Islet precursor cell (in vitro differentiated cells): ENCODE data around the gene SHISA9.

Experiments used
- DNase-seq: peaks from one replicate; pipeline ENCODE4 v3.0.0-alpha.2; 2018

Gene SHISA9

GRCh38 chr16:13030769-13031168 lies 129.4 kb downstream of the SHISA9 start:
- DNase-seq, result no peak

- DNase-seq, result no peak
These were observed 131.5 kb downstream of the SHISA9 start for GRCh38 chr16:13032911-13033310.

DNA sequence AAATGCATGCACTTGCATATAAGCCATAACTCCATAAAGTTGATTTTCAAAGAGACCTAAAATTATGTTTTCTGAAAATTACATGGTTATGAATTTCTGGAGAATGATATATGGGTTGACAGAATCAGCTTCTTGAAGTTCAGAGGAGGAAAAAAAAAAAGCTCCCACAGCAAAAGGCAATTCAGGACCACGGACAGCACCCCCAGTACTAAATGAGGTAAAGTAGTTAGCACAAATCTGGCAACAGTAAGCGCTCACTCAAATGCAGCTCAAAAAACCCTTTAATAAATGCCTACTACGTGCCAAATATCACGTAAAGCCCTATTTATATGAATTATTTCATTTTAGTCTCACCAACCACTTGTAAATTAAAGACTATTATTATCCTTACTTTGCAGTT lies 135.2 kb downstream of the SHISA9 start:
- peak; percentile 61 for DNase-seq

GRCh38 chr16:13038591-13038990 lies 137.2 kb downstream of the SHISA9 start:
- no peak for DNase-seq

- no peak for DNase-seq
These were observed 138.1 kb downstream of the SHISA9 start for GRCh38 chr16:13039526-13039925.

DNA sequence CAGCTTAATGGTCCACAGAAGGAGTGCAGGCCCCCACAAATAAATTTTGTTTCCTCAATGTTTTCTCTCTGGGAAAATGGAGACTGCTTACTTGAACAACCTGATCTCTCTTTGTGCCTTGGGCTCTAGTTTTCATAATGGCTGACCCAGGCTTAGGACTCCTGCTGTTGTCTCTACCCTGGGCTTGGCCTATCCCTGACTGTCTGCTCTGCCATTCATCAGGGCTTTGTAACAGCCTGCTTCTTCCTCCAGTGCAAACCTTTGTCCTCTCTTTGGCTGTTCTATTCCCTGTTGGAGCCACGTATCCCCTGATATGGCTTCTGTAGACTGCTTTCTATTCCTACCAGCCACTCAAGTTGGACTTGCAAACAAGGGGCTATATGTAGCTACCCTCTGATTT lies 139.8 kb downstream of the SHISA9 start:
- no peak for DNase-seq

DNA sequence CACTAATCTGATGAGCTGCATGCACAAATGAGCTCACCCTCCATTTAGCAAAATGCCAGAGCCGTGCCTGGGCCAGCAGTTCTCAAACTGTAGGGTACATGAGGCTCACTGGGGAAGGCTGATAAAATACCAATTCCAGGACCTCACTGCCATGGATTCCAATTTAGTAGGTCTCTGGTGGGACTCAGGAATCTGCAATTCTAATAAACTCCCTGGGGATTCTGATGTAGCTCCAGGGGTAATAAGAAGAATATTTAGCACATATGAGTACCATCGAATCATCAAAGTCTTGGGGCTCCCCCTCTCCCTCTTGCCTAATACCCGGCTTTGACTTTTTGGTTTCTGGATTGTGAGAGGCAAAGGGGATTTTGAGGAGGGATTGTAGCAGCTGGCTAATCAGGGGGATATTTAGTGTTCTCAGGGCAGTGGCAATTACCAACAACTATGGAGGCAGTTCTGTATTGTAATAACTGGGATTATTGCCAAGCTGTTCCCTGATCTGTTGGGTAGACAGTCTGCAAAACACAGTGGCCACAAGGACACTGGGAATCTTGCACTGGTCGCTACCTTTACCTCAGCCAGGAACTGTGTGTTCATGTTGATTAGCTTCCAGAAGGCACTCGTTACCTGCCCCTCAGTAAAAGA lies 140.4 kb downstream of the SHISA9 start:
- no peak for DNase-seq

- no peak for DNase-seq
These were observed 140.9 kb downstream of the SHISA9 start for GRCh38 chr16:13042291-13042685.

DNA sequence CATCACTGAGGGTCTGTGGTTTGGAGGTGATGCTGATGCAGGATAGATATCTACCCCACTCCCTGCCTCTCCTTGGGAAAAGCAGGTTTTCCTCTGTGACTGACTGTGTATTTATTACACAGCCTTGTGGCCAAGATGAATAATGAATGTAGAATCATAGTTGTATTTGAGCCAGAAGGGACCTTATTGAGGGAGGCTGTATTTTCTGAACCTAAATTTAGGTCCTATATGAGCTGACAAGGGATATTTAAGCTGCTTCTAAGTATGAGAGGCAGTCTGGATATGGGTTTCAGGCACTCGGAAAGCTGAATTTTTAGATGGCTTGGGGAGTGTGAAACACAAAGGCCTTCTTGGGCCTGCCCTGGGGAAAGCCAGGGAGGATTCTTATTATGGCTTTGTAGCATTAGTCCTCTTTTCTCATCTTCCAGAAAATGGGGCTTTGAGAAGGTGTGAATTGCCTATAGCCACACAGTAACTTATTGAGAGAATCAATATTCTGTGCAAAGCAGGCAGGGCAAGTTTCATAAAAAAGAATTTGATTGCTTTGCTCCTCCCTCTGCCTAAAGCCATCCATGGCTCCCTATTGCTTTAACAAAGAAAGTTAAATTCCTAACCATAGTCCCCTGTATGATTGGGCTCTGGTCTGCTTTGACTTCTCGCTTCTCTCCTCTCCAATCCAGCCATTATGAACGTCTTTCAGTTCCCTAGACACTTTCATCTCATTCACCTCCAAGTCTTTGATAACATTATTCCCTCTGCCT lies 144.8 kb downstream of the SHISA9 start:
- DNase-seq, result no peak

- no peak for DNase-seq
These were observed 145.9 kb downstream of the SHISA9 start for GRCh38 chr16:13047276-13047675.

DNA sequence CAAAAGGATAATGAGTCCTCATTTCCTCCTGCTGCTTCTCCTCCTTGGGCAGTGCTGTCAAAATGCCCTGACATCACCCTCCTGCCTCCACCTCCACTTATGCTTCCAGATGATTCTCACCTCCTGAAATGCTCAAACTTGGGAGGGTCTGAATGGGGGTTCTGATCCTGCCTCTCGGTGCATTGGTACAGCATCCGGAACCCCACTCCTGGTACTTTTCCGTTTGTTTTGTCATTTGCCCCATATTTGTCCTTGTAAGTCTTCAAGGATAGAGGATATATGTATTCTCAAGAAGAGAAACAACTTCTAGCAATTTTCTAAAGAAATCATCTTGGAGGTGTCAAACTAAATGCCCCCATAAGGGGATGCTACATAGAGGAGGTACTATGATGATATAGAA lies 148.3 kb downstream of the SHISA9 start:
- no peak for DNase-seq

- no peak for DNase-seq
These were observed 151.0 kb downstream of the SHISA9 start for GRCh38 chr16:13052431-13052830.

- DNase-seq, result no peak
These were observed 154.1 kb downstream of the SHISA9 start for GRCh38 chr16:13055480-13055879.

DNA sequence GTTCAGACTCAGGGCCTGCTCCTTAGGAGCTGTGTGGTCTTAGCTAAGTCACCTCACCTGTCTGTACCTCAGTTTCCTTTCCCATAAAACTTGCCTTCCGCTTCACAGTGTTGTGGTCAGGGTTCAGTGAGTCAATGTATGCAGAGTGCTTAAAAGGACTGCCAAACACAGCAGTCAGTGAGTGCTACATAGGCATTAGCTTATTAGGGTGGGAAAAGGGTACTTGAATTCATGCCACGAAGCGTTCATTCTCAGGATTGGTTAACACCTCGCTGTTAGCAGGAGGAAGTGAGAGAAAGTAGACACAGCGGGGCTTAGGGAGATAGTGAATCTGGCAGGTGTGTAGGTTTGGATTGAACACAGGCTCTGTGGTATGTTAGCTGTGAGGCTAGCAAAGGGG lies 155.2 kb downstream of the SHISA9 start:
- DNase-seq, result no peak

DNA sequence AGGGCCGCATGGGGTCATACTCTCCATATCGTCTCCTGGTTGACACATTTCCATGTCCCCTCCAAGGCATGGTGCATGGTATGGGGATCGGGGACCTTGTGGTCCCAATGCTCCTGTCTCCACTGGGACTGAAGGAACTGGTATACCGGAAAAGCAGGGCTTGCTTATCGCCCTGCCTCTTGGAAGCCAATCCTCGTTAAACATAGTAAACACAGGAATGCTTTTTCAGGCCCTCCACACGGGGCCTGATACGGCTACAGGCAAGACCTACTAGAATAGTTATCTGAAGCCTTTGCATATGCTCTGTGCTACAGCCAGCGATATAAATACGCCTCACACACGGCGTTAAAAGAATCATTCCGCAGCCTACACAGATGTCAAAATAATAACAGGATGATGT lies 159.5 kb downstream of the SHISA9 start:
- DNase-seq, result peak; percentile 67

DNA sequence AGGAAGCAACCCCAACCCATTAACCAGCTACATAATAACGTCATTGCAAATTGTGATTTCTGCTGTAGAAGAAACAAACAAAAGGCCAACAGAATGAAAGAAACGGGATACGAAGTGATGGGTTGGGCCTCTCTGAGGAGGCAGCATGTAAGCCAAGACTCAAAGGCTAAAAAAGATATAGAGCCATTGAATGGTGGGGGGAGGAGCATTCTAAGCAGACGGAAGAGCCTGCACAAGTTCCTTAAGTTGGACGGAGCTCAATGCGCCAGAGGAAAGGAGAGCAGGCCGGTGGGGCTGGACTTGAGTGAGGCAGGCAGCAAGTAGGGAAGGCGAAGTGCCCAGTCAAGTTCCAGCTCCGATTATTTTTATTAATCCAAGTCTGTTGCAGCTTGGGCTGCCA lies 160.3 kb downstream of the SHISA9 start:
- DNase-seq, result no peak

GRCh38 chr16:13062219-13062618 lies 160.8 kb downstream of the SHISA9 start:
- DNase-seq, result no peak

DNA sequence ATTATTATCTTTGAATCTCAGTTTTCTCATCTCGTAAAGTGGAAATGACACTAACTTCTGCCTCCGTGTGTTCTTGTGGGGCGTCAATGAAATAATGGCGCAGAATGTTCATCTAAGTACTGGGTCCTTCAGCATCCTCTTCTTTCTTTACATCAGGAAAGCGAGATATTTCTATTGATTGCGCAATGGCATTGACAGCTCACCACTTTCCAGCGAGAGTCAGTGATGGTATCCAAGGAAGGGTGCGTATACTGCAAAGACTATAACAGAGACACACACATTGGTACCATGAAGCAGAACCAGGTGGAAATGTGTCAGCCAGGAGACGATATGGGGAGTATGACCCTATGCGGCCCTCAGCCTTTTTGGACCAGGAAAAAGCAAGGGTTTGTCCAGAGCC lies 162.1 kb downstream of the SHISA9 start:
- no peak for DNase-seq

GRCh38 chr16:13064821-13065220 lies 163.4 kb downstream of the SHISA9 start:
- no peak for DNase-seq

DNA sequence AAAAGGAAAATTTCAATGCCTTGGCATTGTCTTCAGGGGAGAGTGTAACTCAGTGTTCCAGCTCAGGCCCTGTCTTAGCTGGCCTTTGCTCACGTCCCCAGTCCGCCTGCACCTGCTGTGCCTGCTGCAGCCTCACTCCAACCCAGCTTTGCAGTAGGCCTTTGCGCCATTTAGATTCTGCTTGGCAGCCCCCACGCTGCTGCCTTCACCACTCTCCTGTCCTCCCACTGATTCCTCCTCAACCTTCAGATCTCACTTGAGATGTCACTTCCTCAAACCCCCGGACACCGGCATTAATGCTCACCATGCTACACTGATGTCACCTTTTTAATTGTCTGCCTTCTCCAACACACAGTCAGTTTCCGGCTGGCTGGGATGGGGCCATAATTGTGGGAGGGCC lies 166.2 kb downstream of the SHISA9 start:
- no peak for DNase-seq

DNA sequence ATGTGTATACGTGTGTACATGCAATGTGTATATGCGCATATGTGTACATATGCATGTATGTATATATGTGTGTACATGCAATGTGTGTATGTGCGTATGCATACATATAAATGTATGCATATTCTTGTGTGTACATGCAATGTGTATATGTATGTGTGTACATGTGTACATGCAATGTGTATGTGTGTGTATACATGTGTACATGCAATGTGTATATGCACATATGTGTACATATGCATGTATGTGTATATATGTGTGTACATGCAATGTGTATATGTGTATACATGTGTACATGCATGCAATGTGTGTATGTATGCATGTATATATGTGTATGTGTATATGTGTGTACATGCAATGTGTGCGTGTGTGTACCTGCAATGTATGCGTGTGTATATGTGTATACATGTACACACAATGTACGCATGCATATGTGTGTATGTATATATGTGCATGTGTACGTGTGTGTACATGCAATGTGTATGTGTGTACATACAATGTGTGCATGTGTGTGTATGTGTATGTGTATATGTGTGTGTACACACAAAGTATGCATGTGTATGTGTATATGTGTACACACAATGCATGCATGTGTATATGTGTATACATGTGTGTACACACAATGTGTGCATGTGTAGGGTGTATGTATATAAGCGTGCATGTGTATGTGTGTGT lies 167.7 kb downstream of the SHISA9 start:
- no peak for DNase-seq

DNA sequence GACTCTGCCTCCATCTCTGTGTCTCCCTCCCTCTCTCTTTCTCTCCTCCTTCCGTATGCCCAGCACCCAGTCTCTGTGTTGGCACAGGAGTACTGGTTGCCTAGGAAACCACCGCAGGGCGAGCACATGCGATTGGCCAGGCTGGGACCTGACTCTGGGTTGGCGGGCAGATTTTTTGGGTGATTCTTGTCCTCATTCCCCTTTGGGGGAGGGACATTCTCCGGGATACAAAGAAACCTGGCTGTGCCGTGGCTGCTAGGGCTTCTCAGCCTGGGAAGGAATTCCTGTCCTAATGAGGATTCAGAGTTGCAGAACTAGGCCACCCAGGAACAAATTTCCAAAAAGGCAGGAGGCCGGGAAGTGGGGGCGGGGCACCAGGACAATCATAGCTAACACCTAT lies 168.9 kb downstream of the SHISA9 start:
- DNase-seq, result peak; percentile 70

DNA sequence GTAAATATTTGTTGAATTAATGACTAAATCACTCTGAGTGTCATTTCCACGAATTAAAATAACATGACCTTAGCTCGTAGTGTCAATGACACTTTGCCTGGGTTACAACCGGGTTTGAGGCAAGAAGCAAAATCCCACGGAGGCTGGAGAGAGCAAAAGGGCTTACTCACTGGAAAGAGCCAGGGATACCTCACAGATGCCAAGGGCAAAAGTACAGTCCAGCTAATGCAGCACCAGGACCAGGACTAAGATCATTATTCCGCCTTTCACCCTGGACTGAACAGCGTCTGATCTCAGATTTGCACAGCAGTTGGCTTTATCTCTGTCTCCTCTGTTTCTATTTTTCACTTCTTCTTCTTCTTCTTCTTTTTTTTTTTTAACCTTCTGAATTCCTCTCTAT lies 175.5 kb downstream of the SHISA9 start:
- DNase-seq, result no peak

DNA sequence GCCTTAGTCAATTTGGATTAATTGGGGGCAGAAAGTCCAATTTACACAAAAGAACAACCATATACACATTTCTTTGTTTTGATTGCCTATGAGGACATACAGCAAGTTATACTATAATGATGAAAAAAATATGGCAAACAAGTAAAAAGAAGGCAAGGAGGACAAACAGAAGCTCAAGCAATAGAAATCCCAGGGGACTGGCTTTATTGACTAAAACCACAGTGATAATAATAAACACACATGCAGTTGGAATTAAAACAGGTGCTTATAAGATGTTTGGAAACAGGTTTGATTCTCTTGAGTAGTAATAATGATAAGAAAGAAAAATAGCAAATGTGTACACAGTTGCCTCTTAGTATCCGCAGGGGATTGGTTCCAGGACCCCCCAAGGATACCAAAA lies 176.4 kb downstream of the SHISA9 start:
- DNase-seq, result no peak
